CD4-positive, alpha-beta T cell (primary cell): ENCODE measurements around the gene FAM120A. TPM values are rescaled to one million over a fixed set of nuclear protein-coding genes. Genes with fewer than 3 reads are reported as not detected.

Source experiments
- ATAC-seq: fragments of 200-7000 bp; cut with Tn5 transposase; one replicate; pipeline ENCODE4 v1.10.0; 2022; ENCODE audit warnings: mild to moderate bottlenecking; ENCODE audit not compliant: poor library complexity
- CTCF ChIA-PET: fragments of 350-600 bp; sonication (Branson Sonifier 250); formaldehyde crosslinking; loops from one replicate; lab custom pipeline; 2021; ENCODE audit warnings: antibody characterized with exemption, inconsistent platforms; lab: Charles Lee
- POLR2A ChIA-PET: fragments of 350-600 bp; sonication (Branson Sonifier 250); formaldehyde crosslinking; loops from one replicate; lab custom pipeline; 2021; ENCODE audit warnings: antibody characterized with exemption, inconsistent platforms; lab: Charles Lee
- DNase-seq, 14 experiments: peaks; one replicate each; pipeline ENCODE4 v3.0.0-alpha.2; 2013 to 2020; ENCODE audit warnings: mixed read lengths in 2 of 14
- H3K27ac ChIP-seq, 2 donors: one replicate each; pipeline versions ENCODE4 v1.5.1 to v1.7.0; 2013; ENCODE audit warnings: low read length in 2 of 2, low read depth in 1 of 2, mild to moderate bottlenecking in 1 of 2
- H3K27me3 ChIP-seq, 2 experiments: 1 replicate in 1 of 2; 2 replicates in 1 of 2; pipeline versions ENCODE4 v1.6.1 to v1.7.0; 2013; ENCODE audit warnings: low read length in 2 of 2, control low read depth in 1 of 2, mild to moderate bottlenecking in 1 of 2, moderate library complexity in 1 of 2; ENCODE audit not compliant: insufficient read depth in 2 of 2, control insufficient read depth in 1 of 2
- H3K36me3 ChIP-seq: one replicate; pipeline ENCODE4 v1.6.1; 2013; ENCODE audit warnings: low read length, control low read depth; ENCODE audit not compliant: insufficient read depth
- H3K4me1 ChIP-seq: one replicate; pipeline ENCODE4 v1.6.1; 2013; ENCODE audit warnings: low read length, control low read depth; ENCODE audit not compliant: insufficient read depth
- H3K4me3 ChIP-seq: one replicate; pipeline ENCODE4 v1.5.1; 2013; ENCODE audit warnings: mild to moderate bottlenecking, low read length, moderate library complexity
- H3K9me3 ChIP-seq, 2 experiments: 1 replicate in 1 of 2; 2 replicates in 1 of 2; pipeline versions ENCODE4 v1.6.1 to v1.7.0; 2013; ENCODE audit warnings: low read length in 2 of 2, mild to moderate bottlenecking in 2 of 2, control low read depth in 1 of 2, moderate library complexity in 1 of 2; ENCODE audit not compliant: control insufficient read depth in 1 of 2, insufficient read depth in 1 of 2
- H3K27ac Mint-ChIP-seq: one replicate; pipeline ENCODE4 v1.8.0; 2020; ENCODE audit warnings: mixed read lengths
- H3K27me3 Mint-ChIP-seq: one replicate; pipeline ENCODE4 v1.8.0; 2021; ENCODE audit warnings: mixed read lengths
- H3K36me3 Mint-ChIP-seq: one replicate; pipeline ENCODE4 v1.8.0; 2021; ENCODE audit warnings: low read depth, mixed read lengths
- H3K4me1 Mint-ChIP-seq: one replicate; pipeline ENCODE4 v1.8.0; 2021; ENCODE audit warnings: low read depth, mixed read lengths
- H3K4me3 Mint-ChIP-seq: one replicate; pipeline ENCODE4 v1.8.0; 2020; ENCODE audit warnings: mild to moderate bottlenecking, mixed read lengths
- H3K9me3 Mint-ChIP-seq: one replicate; pipeline ENCODE4 v1.8.0; 2020; ENCODE audit warnings: mixed read lengths
- intact Hi-C, 2 experiments: fragments of 100-400 bp; cut with DNase I in 1 of 2; cut with micrococcal nuclease in 1 of 2; formaldehyde crosslinking; loops; one replicate each; pipeline versions ENCODE4 v1.15.1 to v1.9.0; 2023 to 2025; cut with DNase I, micrococcal nuclease
- total RNA-seq, 174 experiments: library from RNA in 2 of 174; stranded (reverse) in 2 of 174; gene quantifications; one replicate each; pipeline ENCODE4 v1.2.3 and lab custom pipeline; 2021 to 2026
- TF ChIP-seq, protein P1 (sequence below): fragments of 200-600 bp; IDR thresholded peaks from one replicate; pipeline ENCODE4 v1.8.0; 2022; ENCODE audit warnings: antibody characterized with exemption, mild to moderate bottlenecking

FAM120A gene
- total RNA-seq, 2 experiments from 2014 or later = 46.5 to 51.7 TPM

DNA sequence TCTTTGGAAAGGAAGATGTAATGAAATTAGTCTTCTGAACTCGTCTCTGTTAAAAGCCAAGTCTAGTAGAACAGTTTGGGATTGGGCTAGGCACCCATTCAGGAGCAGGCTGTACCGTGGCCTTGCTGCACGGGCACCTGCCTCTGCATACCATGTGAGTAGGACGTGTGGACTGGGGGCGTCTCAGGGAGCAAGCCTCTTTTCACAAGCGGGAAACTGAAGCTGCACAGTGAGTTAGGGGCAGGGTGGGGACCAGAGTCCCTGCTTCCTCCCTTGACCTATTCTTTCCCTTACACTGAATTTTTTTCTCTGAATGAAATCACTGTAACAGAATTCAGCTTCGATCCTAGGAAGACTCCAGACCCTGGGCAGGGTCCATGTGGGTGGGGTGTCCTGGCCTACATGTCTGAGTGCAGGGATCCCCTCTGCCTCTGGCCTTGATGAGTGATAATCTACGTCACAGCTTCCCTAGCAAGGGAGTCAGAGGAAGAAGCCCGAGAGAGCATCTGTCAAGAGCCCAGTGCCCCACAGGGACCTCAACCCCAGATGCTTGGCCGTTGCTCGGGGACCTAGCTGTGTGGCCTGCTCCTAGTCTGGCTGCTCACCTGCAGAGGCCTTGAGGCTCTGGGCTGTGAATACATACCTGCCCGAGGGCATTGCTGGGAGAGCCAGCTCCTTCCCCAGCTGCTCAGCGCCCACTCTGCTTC, 140.0 kb downstream of the FAM120A start:
- Histone ChIP-seq H3K4me3 (no peak overlapping the region), H3K4me1 (peaks cover 49% of the 10 kb centered on the region), H3K27ac (no peak overlapping the region), H3K27me3 (no peaks in the 10 kb centered on the region), H3K9me3 (no peaks in the 10 kb centered on the region), H3K36me3 (no peaks in the 10 kb centered on the region)
- DNase-seq (no peak), ATAC-seq (no peak)
- Mint-ChIP-seq H3K27me3 (no peaks in the 10 kb centered on the region), H3K4me1 (peaks cover 89% of the 10 kb centered on the region), H3K4me3 (no peak overlapping the region), H3K36me3 (no peaks in the 10 kb centered on the region), H3K9me3 (no peaks in the 10 kb centered on the region), H3K27ac (peak overlapping the region; percentile 9)
- TF ChIP-seq, protein P1, sequence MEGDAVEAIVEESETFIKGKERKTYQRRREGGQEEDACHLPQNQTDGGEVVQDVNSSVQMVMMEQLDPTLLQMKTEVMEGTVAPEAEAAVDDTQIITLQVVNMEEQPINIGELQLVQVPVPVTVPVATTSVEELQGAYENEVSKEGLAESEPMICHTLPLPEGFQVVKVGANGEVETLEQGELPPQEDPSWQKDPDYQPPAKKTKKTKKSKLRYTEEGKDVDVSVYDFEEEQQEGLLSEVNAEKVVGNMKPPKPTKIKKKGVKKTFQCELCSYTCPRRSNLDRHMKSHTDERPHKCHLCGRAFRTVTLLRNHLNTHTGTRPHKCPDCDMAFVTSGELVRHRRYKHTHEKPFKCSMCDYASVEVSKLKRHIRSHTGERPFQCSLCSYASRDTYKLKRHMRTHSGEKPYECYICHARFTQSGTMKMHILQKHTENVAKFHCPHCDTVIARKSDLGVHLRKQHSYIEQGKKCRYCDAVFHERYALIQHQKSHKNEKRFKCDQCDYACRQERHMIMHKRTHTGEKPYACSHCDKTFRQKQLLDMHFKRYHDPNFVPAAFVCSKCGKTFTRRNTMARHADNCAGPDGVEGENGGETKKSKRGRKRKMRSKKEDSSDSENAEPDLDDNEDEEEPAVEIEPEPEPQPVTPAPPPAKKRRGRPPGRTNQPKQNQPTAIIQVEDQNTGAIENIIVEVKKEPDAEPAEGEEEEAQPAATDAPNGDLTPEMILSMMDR = no peak
- ChIA-PET POLR2A (no interaction called here), CTCF (interaction anchor here (1.8 kb wide), 1 partner anchor 25 kb away, joined by 5 read pairs; no protein-coding TSS in a partner anchor)
- intact Hi-C loops = no loop called here

DNA sequence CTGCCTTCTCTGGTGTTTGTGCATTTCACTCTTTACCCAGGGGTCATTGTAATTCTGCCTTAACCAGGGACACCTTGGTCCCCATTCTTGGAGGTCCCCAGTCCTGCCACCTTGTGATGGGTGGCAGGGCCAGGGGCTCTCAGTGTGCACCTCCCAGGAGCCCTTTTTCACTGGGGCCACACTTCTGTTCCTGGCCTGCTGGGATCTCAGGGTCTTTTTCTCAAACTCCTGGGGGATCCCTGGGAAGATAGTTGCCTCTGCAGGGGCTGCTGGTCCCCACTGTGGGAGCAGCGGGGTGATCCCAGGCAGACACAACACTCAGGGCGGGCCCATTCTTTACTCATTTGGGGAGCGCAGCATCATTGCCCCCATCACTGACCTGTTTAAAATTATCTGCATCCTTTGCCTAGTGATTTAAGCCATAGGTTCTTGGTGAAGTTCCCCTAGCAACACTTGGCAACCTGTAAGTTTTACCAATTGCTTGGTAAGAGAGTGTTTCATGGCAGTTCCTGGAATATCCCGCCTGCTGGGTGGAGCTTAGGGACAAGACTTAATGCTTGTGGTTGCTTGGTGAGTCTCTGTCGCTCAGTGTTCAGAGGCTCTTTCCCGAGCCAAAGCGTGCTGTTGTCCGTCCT, 140.6 kb downstream of the FAM120A start:
- H3K9me3 ChIP-seq = no peaks in the 10 kb centered on the region
- H3K27me3 ChIP-seq = no peaks in the 10 kb centered on the region
- Mint-ChIP-seq H3K4me1 (peaks cover 84% of the 10 kb centered on the region), H3K27me3 (no peaks in the 10 kb centered on the region), H3K36me3 (no peaks in the 10 kb centered on the region), H3K4me3 (no peak overlapping the region), H3K9me3 (no peaks in the 10 kb centered on the region), H3K27ac (no peak overlapping the region)
- no peak overlapping the region for H3K27ac ChIP-seq
- TF ChIP-seq, protein P1 = no peak
- peaks cover 48% of the 10 kb centered on the region for H3K4me1 ChIP-seq
- POLR2A ChIA-PET = no interaction called here
- CTCF ChIA-PET = interaction anchor here (1.8 kb wide), 1 partner anchor 26 kb away, joined by 5 read pairs; no protein-coding TSS in a partner anchor
- ATAC-seq (no peak), DNase-seq (no peak)
- H3K36me3 ChIP-seq = no peaks in the 10 kb centered on the region
- intact Hi-C loops = no loop called here
- H3K4me3 ChIP-seq = no peak overlapping the region

GRCh38 chr9:93592643-93593021, 141.1 kb downstream of the FAM120A start:
- H3K9me3 ChIP-seq = no peaks in the 10 kb centered on the region
- H3K36me3 ChIP-seq = no peaks in the 10 kb centered on the region
- intact Hi-C loops = no loop called here
- ChIA-PET CTCF (interaction anchor here (1.8 kb wide), 1 partner anchor 26 kb away, joined by 5 read pairs; no protein-coding TSS in a partner anchor), POLR2A (no interaction called here)
- peaks cover 48% of the 10 kb centered on the region for H3K4me1 ChIP-seq
- no peaks in the 10 kb centered on the region for H3K27me3 Mint-ChIP-seq
- DNase-seq = no peak
- H3K4me3 Mint-ChIP-seq = no peak overlapping the region
- peaks cover 86% of the 10 kb centered on the region for H3K4me1 Mint-ChIP-seq
- H3K27ac Mint-ChIP-seq = no peak overlapping the region
- H3K36me3 Mint-ChIP-seq = no peaks in the 10 kb centered on the region
- H3K9me3 Mint-ChIP-seq = no peaks in the 10 kb centered on the region
- TF ChIP-seq, protein P1 = no peak
- H3K27ac ChIP-seq = no peak overlapping the region
- H3K4me3 ChIP-seq = no peak overlapping the region
- peak; percentile 56 for ATAC-seq
- no peaks in the 10 kb centered on the region for H3K27me3 ChIP-seq
